K562 (cell line): ENCODE data around the gene TXNRD2. TPM values are rescaled to one million over a fixed set of nuclear protein-coding genes. Genes with fewer than 3 reads are reported as not detected.
A peak's percentile ranks its signal among the peaks of the same experiment; 100 is the strongest.

Experiments
- BRD4 ChIP-seq: fragments of 200-600 bp; sonication (generic); IDR thresholded peaks from 2 replicates; pipeline ENCODE4 v1.6.1; 2017; ENCODE audit warnings: inconsistent platforms
- DIDO1 ChIP-seq: fragments of 450-650 bp; IDR thresholded peaks from 2 replicates; pipeline ENCODE4 v1.6.1; 2016; ENCODE audit warnings: low read depth, missing biosample characterization, missing genetic modification characterization
- E2F3 ChIP-seq: fragments of 250-450 bp; sonication (Bioruptor Pico); IDR thresholded peaks from 2 replicates; pipeline ENCODE4 v1.4.0; 2020; ENCODE audit warnings: mild to moderate bottlenecking
- FUS ChIP-seq: fragments of 200-400 bp; formaldehyde crosslinking; optimal IDR thresholded peaks from 2 replicates; pipeline ENCODE3; 2017; ENCODE audit warnings: low read depth, low read length
- IRF2 ChIP-seq: sonication (generic); formaldehyde crosslinking; IDR thresholded peaks from 2 replicates; pipeline ENCODE4 v1.8.1; 2022; ENCODE audit warnings: mild to moderate bottlenecking, missing genetic modification reagents
- KDM2B ChIP-seq: fragments of 250-450 bp; sonication (Bioruptor Pico); IDR thresholded peaks from 2 replicates; pipeline ENCODE4 v1.8.0; 2021; ENCODE audit warnings: mild to moderate bottlenecking, moderate library complexity
- NCOA1 ChIP-seq: fragments of 450-650 bp; IDR thresholded peaks from 2 replicates; pipeline ENCODE4 v1.6.1; 2016; ENCODE audit warnings: low read depth
- OTX1 ChIP-seq: fragments of 450-650 bp; formaldehyde crosslinking; IDR thresholded peaks from 2 replicates; pipeline ENCODE4 v1.4.0; 2022; ENCODE audit warnings: mild to moderate bottlenecking
- SMAD4 ChIP-seq: fragments of 250-450 bp; sonication (Bioruptor Pico); conservative IDR thresholded peaks from 2 replicates; pipeline ENCODE4 v1.8.0; 2021; ENCODE audit warnings: inconsistent platforms, mild to moderate bottlenecking, moderate library complexity
- SMC3 ChIP-seq: conservative IDR thresholded peaks from 2 replicates; pipeline ENCODE4 v1.6.1; 2011; ENCODE audit warnings: low read depth, low read length, improper control_type of control experiment; ENCODE audit not compliant: insufficient read depth
- ZFP36 ChIP-seq: fragments of 150-350 bp; IDR thresholded peaks from 2 replicates; pipeline ENCODE4 v1.6.1; 2018; ENCODE audit warnings: low read length, low read depth; ENCODE audit not compliant: partially characterized antibody
- ZNF133 ChIP-seq: fragments of 250-450 bp; sonication (Bioruptor Pico); IDR thresholded peaks from 2 replicates; pipeline ENCODE4 v1.4.0; 2020; ENCODE audit warnings: mild to moderate bottlenecking
- ZNF165 ChIP-seq: fragments of 250-450 bp; sonication (Bioruptor Pico); IDR thresholded peaks from 2 replicates; pipeline ENCODE4 v1.4.0; 2020; ENCODE audit warnings: borderline replicate concordance
- ZNF57 ChIP-seq: fragments of 450-650 bp; formaldehyde crosslinking; IDR thresholded peaks from 2 replicates; pipeline ENCODE4 v1.4.0; 2020; ENCODE audit warnings: mild to moderate bottlenecking, moderate library complexity
- ZNF785 ChIP-seq: fragments of 250-450 bp; sonication (Bioruptor Pico); IDR thresholded peaks from 2 replicates; pipeline ENCODE4 v1.4.0; 2020; ENCODE audit warnings: mild to moderate bottlenecking
- ZNF830 ChIP-seq: fragments of 250-450 bp; sonication (Bioruptor Pico); IDR thresholded peaks from 2 replicates; pipeline ENCODE4 v1.5.0; 2021; ENCODE audit warnings: mild to moderate bottlenecking
- polyA plus RNA-seq, 8 experiments: library from polyadenylated mRNA; depleted of rRNA in 4 of 8; stranded (reverse) in 5 of 8; unstranded in 3 of 8; fragments of >200 nt; fragmentation: Nextera tagmentation in 2 of 8; fragmentation: Illumina TruSeq in 1 of 8; extraction: Ambion mirVana in 2 of 8; extraction: Trizol in 1 of 8; gene quantifications; 2 replicates each; pipeline versions ENCODE4 v1.2.1 to v1.2.3, GENCODE V29; 2011 to 2014; ENCODE audit warnings: inconsistent platforms in 1 of 8, missing spikeins in 1 of 8
- total RNA-seq, 7 experiments: library from RNA; depleted of rRNA in 6 of 7; stranded (reverse); fragments of >200 nt in 6 of 7; fragmentation: Illumina TruSeq in 2 of 7; extraction: Trizol in 2 of 7; gene quantifications; 2 replicates each; pipeline versions ENCODE4 v1.2.1 to v1.2.3, GENCODE V29; 2011 to 2021; ENCODE audit warnings: low replicate concordance in 1 of 7
- TF ChIP-seq, protein P1 (sequence below), 3 experiments: fragments of 200-800 bp in 1 of 3; fragments of 250-450 bp in 1 of 3; fragments of 450-650 bp in 1 of 3; sonication (Bioruptor Pico) in 1 of 3; sonication (Bioruptor generic) in 1 of 3; formaldehyde crosslinking in 1 of 3; IDR thresholded peaks; 2 replicates each; pipeline versions ENCODE4 v1.6.1 to v1.8.0; 2016 to 2022; ENCODE audit warnings: mild to moderate bottlenecking in 2 of 3, missing genetic modification characterization in 2 of 3, missing compliant biosample characterization in 1 of 3, moderate library complexity in 1 of 3
- TF ChIP-seq, protein P2 (sequence below): fragments of 450-650 bp; formaldehyde crosslinking; IDR thresholded peaks from 2 replicates; pipeline ENCODE4 v1.4.0; 2020; ENCODE audit warnings: mild to moderate bottlenecking, moderate library complexity
- TF ChIP-seq, protein P3 (sequence below): fragments of 450-650 bp; formaldehyde crosslinking; conservative IDR thresholded peaks from 2 replicates; pipeline ENCODE4 v1.4.0; 2022; ENCODE audit warnings: mild to moderate bottlenecking, missing genetic modification characterization
- TF ChIP-seq, protein P4 (sequence below): sonication (generic); formaldehyde crosslinking; IDR thresholded peaks from 2 replicates; pipeline ENCODE4 v1.8.1; 2023; ENCODE audit warnings: mild to moderate bottlenecking, missing genetic modification reagents

Gene TXNRD2
- total and polyA plus RNA-seq, 9 of the 15 experiments (the other 6 are each of a cell fraction or from before 2014, with no cell fraction given) = 3.3 to 80.2 (median 49.4) TPM

DNA sequence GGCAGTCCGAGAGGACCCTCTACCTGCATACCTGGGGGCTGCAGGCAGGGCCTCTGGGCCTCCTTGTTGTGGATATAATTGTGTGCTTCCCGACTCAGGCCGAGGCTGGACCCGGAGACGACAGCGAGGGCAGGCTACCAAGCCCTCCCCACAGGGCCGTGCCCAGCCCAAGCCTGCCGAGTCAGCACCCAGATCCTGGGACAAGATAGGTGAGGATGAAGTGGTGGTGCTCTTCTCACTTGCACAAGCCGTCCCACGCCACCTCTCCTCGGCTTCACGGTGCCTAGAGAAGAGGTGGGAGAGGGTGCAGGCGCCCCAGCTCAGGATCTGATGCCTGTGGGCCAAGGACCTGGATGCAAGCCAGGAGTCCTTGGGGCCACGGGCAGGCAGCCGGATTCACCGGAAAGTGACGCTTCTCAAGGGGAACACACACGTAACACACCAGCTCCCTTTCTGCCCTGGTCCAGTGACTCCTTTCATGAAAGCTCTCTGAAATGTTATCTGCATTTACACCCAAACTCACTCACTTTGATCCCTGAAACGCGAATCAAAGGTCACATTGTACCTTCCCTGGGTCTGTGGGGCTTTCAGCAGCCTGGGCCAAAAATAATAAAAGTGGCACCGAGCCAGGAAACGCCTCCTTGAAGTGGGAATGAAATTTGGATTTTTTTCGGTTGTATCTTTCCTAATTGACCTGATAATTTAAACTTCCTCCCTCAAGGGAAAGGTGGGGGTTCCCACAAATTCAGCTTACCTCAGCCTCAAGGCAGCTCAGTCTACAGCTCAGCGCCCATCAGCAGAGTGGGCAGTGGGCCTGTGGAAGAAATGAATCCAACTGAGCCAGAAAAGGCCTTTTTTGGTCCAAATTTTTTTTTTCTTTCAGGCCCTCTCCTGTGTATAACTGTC, 85.9 kb downstream of the TXNRD2 start (continued):
- TF ChIP-seq, protein P1, sequence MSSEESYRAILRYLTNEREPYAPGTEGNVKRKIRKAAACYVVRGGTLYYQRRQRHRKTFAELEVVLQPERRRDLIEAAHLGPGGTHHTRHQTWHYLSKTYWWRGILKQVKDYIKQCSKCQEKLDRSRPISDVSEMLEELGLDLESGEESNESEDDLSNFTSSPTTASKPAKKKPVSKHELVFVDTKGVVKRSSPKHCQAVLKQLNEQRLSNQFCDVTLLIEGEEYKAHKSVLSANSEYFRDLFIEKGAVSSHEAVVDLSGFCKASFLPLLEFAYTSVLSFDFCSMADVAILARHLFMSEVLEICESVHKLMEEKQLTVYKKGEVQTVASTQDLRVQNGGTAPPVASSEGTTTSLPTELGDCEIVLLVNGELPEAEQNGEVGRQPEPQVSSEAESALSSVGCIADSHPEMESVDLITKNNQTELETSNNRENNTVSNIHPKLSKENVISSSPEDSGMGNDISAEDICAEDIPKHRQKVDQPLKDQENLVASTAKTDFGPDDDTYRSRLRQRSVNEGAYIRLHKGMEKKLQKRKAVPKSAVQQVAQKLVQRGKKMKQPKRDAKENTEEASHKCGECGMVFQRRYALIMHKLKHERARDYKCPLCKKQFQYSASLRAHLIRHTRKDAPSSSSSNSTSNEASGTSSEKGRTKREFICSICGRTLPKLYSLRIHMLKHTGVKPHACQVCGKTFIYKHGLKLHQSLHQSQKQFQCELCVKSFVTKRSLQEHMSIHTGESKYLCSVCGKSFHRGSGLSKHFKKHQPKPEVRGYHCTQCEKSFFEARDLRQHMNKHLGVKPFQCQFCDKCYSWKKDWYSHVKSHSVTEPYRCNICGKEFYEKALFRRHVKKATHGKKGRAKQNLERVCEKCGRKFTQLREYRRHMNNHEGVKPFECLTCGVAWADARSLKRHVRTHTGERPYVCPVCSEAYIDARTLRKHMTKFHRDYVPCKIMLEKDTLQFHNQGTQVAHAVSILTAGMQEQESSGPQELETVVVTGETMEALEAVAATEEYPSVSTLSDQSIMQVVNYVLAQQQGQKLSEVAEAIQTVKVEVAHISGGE (CRISPR knock-in tag; IDR thresholded peaks at IDR 0.05) = peak in 1 of 3 experiments; percentile 87; a peak in 2 of 6 replicates
- peak; percentile 33; the same call in 1 of the 2 replicates for TF ChIP-seq ZNF165
- peak; percentile 93 for TF ChIP-seq OTX1 (CRISPR knock-in tag)
- TF ChIP-seq, protein P2, sequence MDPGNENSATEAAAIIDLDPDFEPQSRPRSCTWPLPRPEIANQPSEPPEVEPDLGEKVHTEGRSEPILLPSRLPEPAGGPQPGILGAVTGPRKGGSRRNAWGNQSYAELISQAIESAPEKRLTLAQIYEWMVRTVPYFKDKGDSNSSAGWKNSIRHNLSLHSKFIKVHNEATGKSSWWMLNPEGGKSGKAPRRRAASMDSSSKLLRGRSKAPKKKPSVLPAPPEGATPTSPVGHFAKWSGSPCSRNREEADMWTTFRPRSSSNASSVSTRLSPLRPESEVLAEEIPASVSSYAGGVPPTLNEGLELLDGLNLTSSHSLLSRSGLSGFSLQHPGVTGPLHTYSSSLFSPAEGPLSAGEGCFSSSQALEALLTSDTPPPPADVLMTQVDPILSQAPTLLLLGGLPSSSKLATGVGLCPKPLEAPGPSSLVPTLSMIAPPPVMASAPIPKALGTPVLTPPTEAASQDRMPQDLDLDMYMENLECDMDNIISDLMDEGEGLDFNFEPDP (CRISPR knock-in tag) = peak; percentile 17; the same call in 1 of the 2 replicates
- TF ChIP-seq FUS = no peak
- TF ChIP-seq ZFP36 = no peak
- TF ChIP-seq IRF2 = no peak
- TF ChIP-seq SMAD4 (CRISPR knock-in tag) = peak; percentile 32
- 0 out of 2 replicates have a peak, but pooled peaks have one; percentile 25 for TF ChIP-seq ZNF785 (CRISPR knock-in tag)
- TF ChIP-seq DIDO1 (tag) = peak; percentile 80
- TF ChIP-seq ZNF133 = peak; percentile 80
- TF ChIP-seq E2F3 = 0 out of 2 replicates have a peak, but pooled peaks have one; percentile 37
- TF ChIP-seq NCOA1 = no peak
- TF ChIP-seq ZNF57 (CRISPR knock-in tag) = peak; percentile 86; the same call in 1 of the 2 replicates
- TF ChIP-seq, protein P3, sequence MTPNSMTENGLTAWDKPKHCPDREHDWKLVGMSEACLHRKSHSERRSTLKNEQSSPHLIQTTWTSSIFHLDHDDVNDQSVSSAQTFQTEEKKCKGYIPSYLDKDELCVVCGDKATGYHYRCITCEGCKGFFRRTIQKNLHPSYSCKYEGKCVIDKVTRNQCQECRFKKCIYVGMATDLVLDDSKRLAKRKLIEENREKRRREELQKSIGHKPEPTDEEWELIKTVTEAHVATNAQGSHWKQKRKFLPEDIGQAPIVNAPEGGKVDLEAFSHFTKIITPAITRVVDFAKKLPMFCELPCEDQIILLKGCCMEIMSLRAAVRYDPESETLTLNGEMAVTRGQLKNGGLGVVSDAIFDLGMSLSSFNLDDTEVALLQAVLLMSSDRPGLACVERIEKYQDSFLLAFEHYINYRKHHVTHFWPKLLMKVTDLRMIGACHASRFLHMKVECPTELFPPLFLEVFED (CRISPR knock-in tag) = peak; percentile 12; the same call in 1 of the 2 replicates
- TF ChIP-seq BRD4 = peak; percentile 64
- TF ChIP-seq, protein P4, sequence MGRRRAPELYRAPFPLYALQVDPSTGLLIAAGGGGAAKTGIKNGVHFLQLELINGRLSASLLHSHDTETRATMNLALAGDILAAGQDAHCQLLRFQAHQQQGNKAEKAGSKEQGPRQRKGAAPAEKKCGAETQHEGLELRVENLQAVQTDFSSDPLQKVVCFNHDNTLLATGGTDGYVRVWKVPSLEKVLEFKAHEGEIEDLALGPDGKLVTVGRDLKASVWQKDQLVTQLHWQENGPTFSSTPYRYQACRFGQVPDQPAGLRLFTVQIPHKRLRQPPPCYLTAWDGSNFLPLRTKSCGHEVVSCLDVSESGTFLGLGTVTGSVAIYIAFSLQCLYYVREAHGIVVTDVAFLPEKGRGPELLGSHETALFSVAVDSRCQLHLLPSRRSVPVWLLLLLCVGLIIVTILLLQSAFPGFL (CRISPR knock-in tag) = no peak
- TF ChIP-seq SMC3 = peak; percentile 28; the same call in 1 of the 2 replicates
- TF ChIP-seq ZNF830 = no peak
- no peak for TF ChIP-seq KDM2B
